Erythroblast (primary cell): ENCODE results near the gene APLP1.

Source experiments
- GATA1 ChIP-seq: IDR thresholded peaks from 2 replicates; pipeline ENCODE4 v1.6.1; 2011; ENCODE audit warnings: low read depth, mild to moderate bottlenecking, control low read depth, low read length, moderate library complexity
- POLR2A ChIP-seq: IDR thresholded peaks from 2 replicates; pipeline ENCODE4 v1.6.1; 2011; ENCODE audit warnings: mild to moderate bottlenecking, low read length

DNA sequence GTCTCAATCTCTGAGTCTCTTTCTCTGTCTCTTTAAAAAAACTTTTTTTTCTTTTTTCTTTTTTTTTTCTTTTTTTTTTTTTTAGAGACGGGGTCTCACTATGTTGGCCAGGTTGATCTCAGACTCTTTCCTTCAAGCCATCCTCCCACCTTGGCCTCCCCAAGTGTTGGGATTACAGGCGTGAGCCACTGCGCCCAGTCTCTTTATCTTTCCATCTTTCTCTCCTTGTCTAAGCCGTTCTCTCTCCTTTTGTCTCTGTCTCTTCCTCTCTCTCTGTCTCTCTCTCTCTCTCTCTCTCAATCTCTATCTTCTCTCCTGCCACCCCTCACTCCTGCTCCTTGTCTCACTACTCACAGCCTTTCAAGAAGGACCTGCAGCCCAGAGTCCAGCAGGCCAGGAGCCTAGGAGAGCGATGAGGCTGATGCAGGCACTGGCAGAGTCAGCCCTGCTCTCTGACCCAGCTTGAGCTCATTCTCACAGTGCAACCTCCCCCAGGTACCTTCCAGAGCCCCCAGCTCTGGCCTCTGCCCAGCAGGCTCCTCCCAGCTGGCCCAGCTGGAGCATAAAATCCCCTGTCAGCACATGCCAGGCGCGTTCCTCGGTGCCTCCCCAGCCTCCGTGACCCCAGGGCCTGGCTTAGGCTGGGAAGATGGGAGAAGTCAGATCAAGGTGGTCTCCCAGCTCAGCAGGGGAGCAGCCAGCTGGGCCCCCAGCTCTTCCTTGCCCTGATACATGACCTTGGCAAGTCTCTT lies 16.2 kb upstream of the APLP1 start, which contains the start of gene NPHS1:
- TF ChIP-seq POLR2A (no peak), GATA1 (no peak)
